Measurements from ENCODE around the gene RYR1.

- TF ChIP-seq CTCF (IDR thresholded peaks at IDR 0.05): no peak
- no peak for TF ChIP-seq POLR2A (IDR thresholded peaks at IDR 0.05)
Observed at GRCh38 chr19:38577826-38578225, 144.3 kb downstream of the RYR1 start.

All from right lobe of liver (tissue), 4 donors.